GM18909 (cell line): Measurements from ENCODE around the gene FAM149A.

Experiments
- ATAC-seq: cut with Tn5 transposase; IDR thresholded peaks from one replicate; pipeline ENCODE4 v1.9.1; 2021; ENCODE audit warnings: mild to moderate bottlenecking; ENCODE audit not compliant: unreplicated experiment, poor library complexity

FAM149A gene

GRCh38 chr4:186196063-186196462, 91.6 kb downstream of the FAM149A start:
- no peak for ATAC-seq

GRCh38 chr4:186200516-186200915, 96.0 kb downstream of the FAM149A start:
- ATAC-seq, result no peak

GRCh38 chr4:186201010-186201409, 96.5 kb downstream of the FAM149A start:
- no peak for ATAC-seq

- ATAC-seq, result no peak
Observed at GRCh38 chr4:186201535-186202230, 97.2 kb downstream of the FAM149A start.

GRCh38 chr4:186202490-186203140, 98.1 kb downstream of the FAM149A start:
- no peak for ATAC-seq

- no peak for ATAC-seq
Observed at GRCh38 chr4:186203406-186203805, 98.9 kb downstream of the FAM149A start.

GRCh38 chr4:186204103-186204559, 99.6 kb downstream of the FAM149A start:
- no peak for ATAC-seq

- ATAC-seq, result no peak
Observed at GRCh38 chr4:186204686-186205085, 100.2 kb downstream of the FAM149A start.

GRCh38 chr4:186205156-186205555, 100.7 kb downstream of the FAM149A start:
- no peak for ATAC-seq

GRCh38 chr4:186216465-186217024, 112.0 kb downstream of the FAM149A start:
- no peak for ATAC-seq

- ATAC-seq, result no peak
Observed at GRCh38 chr4:186217733-186218293, 113.3 kb downstream of the FAM149A start.

- no peak for ATAC-seq
Observed at GRCh38 chr4:186221624-186222023, 117.1 kb downstream of the FAM149A start.
